HCT116 (cell line): ENCODE measurements around the gene RAP1GAP2.

Source experiments
- CTCF ChIP-seq, 3 experiments: fragments of 200-600 bp in 1 of 3; sonication (generic) in 1 of 3; IDR thresholded peaks in 2 of 3; conservative IDR thresholded peaks in 1 of 3; 2 replicates each; pipeline ENCODE4 v1.5.1; 2012 to 2017; ENCODE audit warnings: low read depth in 2 of 3, low read length in 2 of 3, antibody characterized with exemption in 1 of 3, borderline replicate concordance in 1 of 3, control low read depth in 1 of 3, mild to moderate bottlenecking in 1 of 3, mixed read lengths in 1 of 3, mixed run types in 1 of 3, moderate library complexity in 1 of 3; ENCODE audit not compliant: insufficient read depth in 1 of 3
- EZH2 ChIP-seq: fragments of 200-600 bp; sonication (generic); IDR thresholded peaks from 2 replicates; pipeline ENCODE4 v1.6.1; 2017; ENCODE audit warnings: antibody characterized with exemption, mixed run types
- EZH2phosphoT487 ChIP-seq: fragments of 200-600 bp; IDR thresholded peaks from 2 replicates; pipeline ENCODE4 v1.6.1; 2018; ENCODE audit warnings: antibody characterized with exemption, borderline replicate concordance
- JUND ChIP-seq: IDR thresholded peaks from 2 replicates; pipeline ENCODE4 v1.6.1; 2012
- POLR2AphosphoS5 ChIP-seq: IDR thresholded peaks from 2 replicates; pipeline ENCODE4 v1.6.1; 2011; ENCODE audit warnings: mild to moderate bottlenecking, low read depth, low read length, moderate library complexity
- RAD21 ChIP-seq: IDR thresholded peaks from 2 replicates; pipeline ENCODE4 v1.6.1; 2012; ENCODE audit warnings: low read depth, mild to moderate bottlenecking
- TF ChIP-seq, protein P1 (sequence below): IDR thresholded peaks from 2 replicates; pipeline ENCODE4 v1.6.1; 2011; ENCODE audit warnings: mild to moderate bottlenecking, low read length, moderate library complexity; ENCODE audit not compliant: insufficient replicate concordance; ENCODE audit errors: extremely low read depth
- TF ChIP-seq, protein P2 (sequence below): IDR thresholded peaks from 2 replicates; pipeline ENCODE4 v1.6.1; 2012; ENCODE audit warnings: low read depth

DNA sequence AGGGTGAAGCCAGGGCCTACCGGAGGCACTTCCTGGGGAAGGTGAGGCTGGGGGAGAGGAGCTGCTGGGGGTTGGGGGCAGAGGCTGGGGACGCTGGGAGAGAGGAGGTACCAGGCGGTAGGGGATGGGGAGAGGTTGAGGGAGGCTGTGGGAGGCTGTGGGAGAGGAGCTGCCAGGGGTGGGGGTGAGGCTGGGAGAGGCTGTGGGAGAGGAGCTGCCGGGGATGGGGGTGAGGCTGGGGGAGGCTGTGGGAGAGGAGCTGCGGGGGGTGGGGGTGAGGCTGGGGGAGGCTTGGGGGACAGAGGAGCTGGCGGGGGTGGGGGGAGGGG, 167.8 kb downstream of the RAP1GAP2 start:
- TF ChIP-seq CTCF (IDR thresholded peaks at IDR 0.05 in 2 of 3, conservative IDR thresholded peaks at IDR 0.05 in 1 of 3; ENCODE audit: borderline replicate concordance in 1 of 3, insufficient read depth in 1 of 3, low read depth in 2 of 3, low read length in 2 of 3) (no peak), RAD21 (no peak), POLR2AphosphoS5 (no peak), EZH2phosphoT487 (no peak), JUND (no peak), EZH2 (no peak)
- TF ChIP-seq, protein P1, sequence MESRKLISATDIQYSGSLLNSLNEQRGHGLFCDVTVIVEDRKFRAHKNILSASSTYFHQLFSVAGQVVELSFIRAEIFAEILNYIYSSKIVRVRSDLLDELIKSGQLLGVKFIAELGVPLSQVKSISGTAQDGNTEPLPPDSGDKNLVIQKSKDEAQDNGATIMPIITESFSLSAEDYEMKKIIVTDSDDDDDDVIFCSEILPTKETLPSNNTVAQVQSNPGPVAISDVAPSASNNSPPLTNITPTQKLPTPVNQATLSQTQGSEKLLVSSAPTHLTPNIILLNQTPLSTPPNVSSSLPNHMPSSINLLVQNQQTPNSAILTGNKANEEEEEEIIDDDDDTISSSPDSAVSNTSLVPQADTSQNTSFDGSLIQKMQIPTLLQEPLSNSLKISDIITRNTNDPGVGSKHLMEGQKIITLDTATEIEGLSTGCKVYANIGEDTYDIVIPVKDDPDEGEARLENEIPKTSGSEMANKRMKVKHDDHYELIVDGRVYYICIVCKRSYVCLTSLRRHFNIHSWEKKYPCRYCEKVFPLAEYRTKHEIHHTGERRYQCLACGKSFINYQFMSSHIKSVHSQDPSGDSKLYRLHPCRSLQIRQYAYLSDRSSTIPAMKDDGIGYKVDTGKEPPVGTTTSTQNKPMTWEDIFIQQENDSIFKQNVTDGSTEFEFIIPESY, result no peak
- TF ChIP-seq, protein P2, sequence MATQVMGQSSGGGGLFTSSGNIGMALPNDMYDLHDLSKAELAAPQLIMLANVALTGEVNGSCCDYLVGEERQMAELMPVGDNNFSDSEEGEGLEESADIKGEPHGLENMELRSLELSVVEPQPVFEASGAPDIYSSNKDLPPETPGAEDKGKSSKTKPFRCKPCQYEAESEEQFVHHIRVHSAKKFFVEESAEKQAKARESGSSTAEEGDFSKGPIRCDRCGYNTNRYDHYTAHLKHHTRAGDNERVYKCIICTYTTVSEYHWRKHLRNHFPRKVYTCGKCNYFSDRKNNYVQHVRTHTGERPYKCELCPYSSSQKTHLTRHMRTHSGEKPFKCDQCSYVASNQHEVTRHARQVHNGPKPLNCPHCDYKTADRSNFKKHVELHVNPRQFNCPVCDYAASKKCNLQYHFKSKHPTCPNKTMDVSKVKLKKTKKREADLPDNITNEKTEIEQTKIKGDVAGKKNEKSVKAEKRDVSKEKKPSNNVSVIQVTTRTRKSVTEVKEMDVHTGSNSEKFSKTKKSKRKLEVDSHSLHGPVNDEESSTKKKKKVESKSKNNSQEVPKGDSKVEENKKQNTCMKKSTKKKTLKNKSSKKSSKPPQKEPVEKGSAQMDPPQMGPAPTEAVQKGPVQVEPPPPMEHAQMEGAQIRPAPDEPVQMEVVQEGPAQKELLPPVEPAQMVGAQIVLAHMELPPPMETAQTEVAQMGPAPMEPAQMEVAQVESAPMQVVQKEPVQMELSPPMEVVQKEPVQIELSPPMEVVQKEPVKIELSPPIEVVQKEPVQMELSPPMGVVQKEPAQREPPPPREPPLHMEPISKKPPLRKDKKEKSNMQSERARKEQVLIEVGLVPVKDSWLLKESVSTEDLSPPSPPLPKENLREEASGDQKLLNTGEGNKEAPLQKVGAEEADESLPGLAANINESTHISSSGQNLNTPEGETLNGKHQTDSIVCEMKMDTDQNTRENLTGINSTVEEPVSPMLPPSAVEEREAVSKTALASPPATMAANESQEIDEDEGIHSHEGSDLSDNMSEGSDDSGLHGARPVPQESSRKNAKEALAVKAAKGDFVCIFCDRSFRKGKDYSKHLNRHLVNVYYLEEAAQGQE, result no peak
